Urinary bladder (tissue), 4 donors: ENCODE measurements around the gene ZNF407. TPM values are rescaled to one million over a fixed set of nuclear protein-coding genes. Genes with fewer than 3 reads are reported as not detected.
A peak's percentile ranks its signal among the peaks of the same experiment; 100 is the strongest.

Source experiments
- DNase-seq: peaks from one replicate; pipeline ENCODE4 v3.0.0-alpha.2; 2015; ENCODE audit errors: extremely low spot score
- H3K27ac ChIP-seq: one replicate; pipeline ENCODE4 v1.5.1; 2013; ENCODE audit warnings: low read depth, mild to moderate bottlenecking, moderate library complexity
- H3K36me3 ChIP-seq: one replicate; pipeline ENCODE4 v1.6.1; 2013; ENCODE audit warnings: mild to moderate bottlenecking, moderate library complexity; ENCODE audit not compliant: insufficient read depth
- H3K4me1 ChIP-seq: one replicate; pipeline ENCODE4 v1.6.1; 2013; ENCODE audit warnings: mild to moderate bottlenecking, moderate library complexity; ENCODE audit not compliant: insufficient read depth
- H3K4me3 ChIP-seq: one replicate; pipeline ENCODE4 v1.5.1; 2013; ENCODE audit warnings: low read depth, low read length
- WGBS: extraction: QIAGEN DNeasy Blood & Tissue Kit; methylation state at CpG from one replicate; pipeline ENCODE4 v1.1.7; 2013; 5-methylcytosine and 5-hydroxymethylcytosine counted together
- polyA plus RNA-seq: library from polyadenylated mRNA; stranded (reverse); fragments of 200-250 nt; gene quantifications from one replicate; pipeline ENCODE4 v1.2.3, GENCODE V29; 2013
- total RNA-seq: library from RNA; depleted of rRNA; stranded (reverse); fragments of >200 nt; gene quantifications from one replicate; pipeline ENCODE4 v1.2.3, GENCODE V29; 2014
- donor health status: healthy with polysubstance abuse.
- donor health status: healthy.

Gene ZNF407
- total and polyA plus RNA-seq, 2 donors, result 5.9 to 40.8 TPM

GRCh38 chr18:74652392-74652988 lies 54.8 kb downstream of the ZNF407 start:
- Histone ChIP-seq H3K27ac (no peak overlapping the region), H3K4me1 (no peaks in the 10 kb centered on the region), H3K4me3 (no peak overlapping the region), H3K36me3 (no peaks in the 10 kb centered on the region)
- WGBS, result 33% methylated on average over 4 of the region's 4 CpGs
- DNase-seq, result peak; percentile 7

- 51% methylated on average over 2 of the region's 2 CpGs for WGBS
- Histone ChIP-seq H3K27ac (no peak overlapping the region), H3K4me3 (no peak overlapping the region), H3K4me1 (no peaks in the 10 kb centered on the region), H3K36me3 (no peaks in the 10 kb centered on the region)
- no peak for DNase-seq
Measured at GRCh38 chr18:74654638-74655037, 57.0 kb downstream of the ZNF407 start.

- DNase-seq, result no peak
- H3K36me3 ChIP-seq, result no peaks in the 10 kb centered on the region
- H3K4me1 ChIP-seq, result no peaks in the 10 kb centered on the region
- no peak overlapping the region for H3K27ac ChIP-seq
- no peak overlapping the region for H3K4me3 ChIP-seq
- WGBS, result 83% methylated on average over 2 of the region's 2 CpGs
Measured at GRCh38 chr18:74661008-74661407, 63.3 kb downstream of the ZNF407 start.

- 81% methylated on average over 6 of the region's 6 CpGs for WGBS
Measured at GRCh38 chr18:74661691-74662090, 64.0 kb downstream of the ZNF407 start.

GRCh38 chr18:74662622-74663021 lies 65.0 kb downstream of the ZNF407 start:
- DNase-seq, result no peak
- Histone ChIP-seq H3K4me3 (no peak overlapping the region), H3K36me3 (no peaks in the 10 kb centered on the region), H3K4me1 (no peaks in the 10 kb centered on the region), H3K27ac (no peak overlapping the region)
- WGBS, result 47% methylated on average over 2 of the region's 2 CpGs

More at GRCh38 chr18:74661691-74662090, 64.0 kb downstream of the ZNF407 start:
- no peak overlapping the region for H3K27ac ChIP-seq
- no peaks in the 10 kb centered on the region for H3K36me3 ChIP-seq
- H3K4me3 ChIP-seq, result no peak overlapping the region
- DNase-seq, result no peak
- H3K4me1 ChIP-seq, result no peaks in the 10 kb centered on the region

- no peak overlapping the region for H3K27ac ChIP-seq
- H3K36me3 ChIP-seq, result no peaks in the 10 kb centered on the region
- no peak for DNase-seq
- 96% methylated on average over 4 of the region's 4 CpGs for WGBS
- no peak overlapping the region for H3K4me3 ChIP-seq
- H3K4me1 ChIP-seq, result no peaks in the 10 kb centered on the region
Measured at GRCh38 chr18:74665346-74665745, 67.7 kb downstream of the ZNF407 start.

- WGBS, result 92% methylated on average over 9 of the region's 9 CpGs
Measured at GRCh38 chr18:74665905-74666304, 68.2 kb downstream of the ZNF407 start.

GRCh38 chr18:74669136-74669798 lies 71.6 kb downstream of the ZNF407 start:
- 95% methylated on average over 8 of the region's 8 CpGs for WGBS
- Histone ChIP-seq H3K27ac (no peak overlapping the region), H3K4me3 (no peak overlapping the region), H3K36me3 (no peaks in the 10 kb centered on the region), H3K4me1 (no peaks in the 10 kb centered on the region)
- DNase-seq, result no peak

More at GRCh38 chr18:74665905-74666304, 68.2 kb downstream of the ZNF407 start:
- DNase-seq, result no peak
- Histone ChIP-seq H3K36me3 (no peaks in the 10 kb centered on the region), H3K27ac (no peak overlapping the region), H3K4me1 (no peaks in the 10 kb centered on the region), H3K4me3 (no peak overlapping the region)

GRCh38 chr18:74672371-74672770 lies 74.7 kb downstream of the ZNF407 start:
- 88% methylated on average over 6 of the region's 6 CpGs for WGBS
- no peak overlapping the region for H3K27ac ChIP-seq

GRCh38 chr18:74674487-74674886 lies 76.8 kb downstream of the ZNF407 start:
- Histone ChIP-seq H3K4me3 (no peak overlapping the region), H3K4me1 (no peaks in the 10 kb centered on the region), H3K27ac (no peak overlapping the region), H3K36me3 (no peaks in the 10 kb centered on the region)
- WGBS, result 48% methylated on average over 2 of the region's 2 CpGs
- no peak for DNase-seq

More at GRCh38 chr18:74672371-74672770, 74.7 kb downstream of the ZNF407 start:
- H3K4me1 ChIP-seq, result no peaks in the 10 kb centered on the region
- no peak overlapping the region for H3K4me3 ChIP-seq
- no peak for DNase-seq
- no peaks in the 10 kb centered on the region for H3K36me3 ChIP-seq

- WGBS, result 86% methylated on average over 6 of the region's 6 CpGs
- Histone ChIP-seq H3K36me3 (no peaks in the 10 kb centered on the region), H3K4me1 (no peaks in the 10 kb centered on the region), H3K4me3 (no peak overlapping the region), H3K27ac (no peak overlapping the region)
- no peak for DNase-seq
Measured at GRCh38 chr18:74679006-74679678, 81.5 kb downstream of the ZNF407 start.

GRCh38 chr18:74679679-74680076 lies 82.0 kb downstream of the ZNF407 start:
- H3K27ac ChIP-seq, result no peak overlapping the region
- no peak for DNase-seq
- no peaks in the 10 kb centered on the region for H3K36me3 ChIP-seq
- 74% methylated on average over 2 of the region's 2 CpGs for WGBS
- H3K4me1 ChIP-seq, result no peaks in the 10 kb centered on the region
- no peak overlapping the region for H3K4me3 ChIP-seq

GRCh38 chr18:74682141-74682990 lies 84.7 kb downstream of the ZNF407 start:
- no peaks in the 10 kb centered on the region for H3K4me1 ChIP-seq
- 86% methylated on average over 11 of the region's 11 CpGs for WGBS
- no peak for DNase-seq
- no peak overlapping the region for H3K4me3 ChIP-seq
- H3K27ac ChIP-seq, result no peak overlapping the region
- H3K36me3 ChIP-seq, result no peaks in the 10 kb centered on the region
